Panc1 (cell line): ENCODE data around the gene RSPRY1.

ENCODE experiments used
- POLR2AphosphoS5 ChIP-seq: IDR thresholded peaks from 2 replicates; pipeline ENCODE4 v1.6.1; 2012; ENCODE audit warnings: mild to moderate bottlenecking, low read depth, low read length, moderate library complexity
- TF ChIP-seq, protein P1 (sequence below): fragments of 450-650 bp; IDR thresholded peaks from 2 replicates; pipeline ENCODE4 v1.5.1; 2017; ENCODE audit warnings: mild to moderate bottlenecking
- TF ChIP-seq, protein P2 (sequence below), 2 experiments: IDR thresholded peaks; 2 replicates each; pipeline ENCODE4 v1.6.1; 2011 to 2012; ENCODE audit warnings: low read depth in 2 of 2, control low read depth in 1 of 2, low read length in 1 of 2, mild to moderate bottlenecking in 1 of 2, moderate library complexity in 1 of 2; ENCODE audit not compliant: insufficient read depth in 1 of 2

DNA sequence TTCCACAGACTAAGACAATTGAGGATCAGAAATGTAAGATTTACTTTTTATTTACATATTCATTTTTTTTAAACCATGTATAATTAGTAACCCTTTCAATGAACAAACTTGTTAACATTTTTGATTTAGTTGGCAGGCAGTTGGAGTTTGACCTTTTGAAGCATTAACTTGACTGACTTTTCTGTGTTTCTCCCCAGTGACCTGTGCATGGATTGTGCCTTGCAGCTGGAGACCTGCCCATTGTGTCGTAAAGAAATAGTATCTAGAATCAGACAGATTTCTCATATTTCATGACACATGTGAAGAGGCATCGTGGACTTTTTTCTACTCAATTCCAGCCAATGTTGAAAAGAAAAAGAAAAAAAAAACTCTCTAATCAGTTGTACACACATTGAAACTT, 52.6 kb downstream of the RSPRY1 start:
- TF ChIP-seq, protein P1, sequence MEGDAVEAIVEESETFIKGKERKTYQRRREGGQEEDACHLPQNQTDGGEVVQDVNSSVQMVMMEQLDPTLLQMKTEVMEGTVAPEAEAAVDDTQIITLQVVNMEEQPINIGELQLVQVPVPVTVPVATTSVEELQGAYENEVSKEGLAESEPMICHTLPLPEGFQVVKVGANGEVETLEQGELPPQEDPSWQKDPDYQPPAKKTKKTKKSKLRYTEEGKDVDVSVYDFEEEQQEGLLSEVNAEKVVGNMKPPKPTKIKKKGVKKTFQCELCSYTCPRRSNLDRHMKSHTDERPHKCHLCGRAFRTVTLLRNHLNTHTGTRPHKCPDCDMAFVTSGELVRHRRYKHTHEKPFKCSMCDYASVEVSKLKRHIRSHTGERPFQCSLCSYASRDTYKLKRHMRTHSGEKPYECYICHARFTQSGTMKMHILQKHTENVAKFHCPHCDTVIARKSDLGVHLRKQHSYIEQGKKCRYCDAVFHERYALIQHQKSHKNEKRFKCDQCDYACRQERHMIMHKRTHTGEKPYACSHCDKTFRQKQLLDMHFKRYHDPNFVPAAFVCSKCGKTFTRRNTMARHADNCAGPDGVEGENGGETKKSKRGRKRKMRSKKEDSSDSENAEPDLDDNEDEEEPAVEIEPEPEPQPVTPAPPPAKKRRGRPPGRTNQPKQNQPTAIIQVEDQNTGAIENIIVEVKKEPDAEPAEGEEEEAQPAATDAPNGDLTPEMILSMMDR = no peak
- TF ChIP-seq POLR2AphosphoS5 = no peak
- TF ChIP-seq, protein P2, sequence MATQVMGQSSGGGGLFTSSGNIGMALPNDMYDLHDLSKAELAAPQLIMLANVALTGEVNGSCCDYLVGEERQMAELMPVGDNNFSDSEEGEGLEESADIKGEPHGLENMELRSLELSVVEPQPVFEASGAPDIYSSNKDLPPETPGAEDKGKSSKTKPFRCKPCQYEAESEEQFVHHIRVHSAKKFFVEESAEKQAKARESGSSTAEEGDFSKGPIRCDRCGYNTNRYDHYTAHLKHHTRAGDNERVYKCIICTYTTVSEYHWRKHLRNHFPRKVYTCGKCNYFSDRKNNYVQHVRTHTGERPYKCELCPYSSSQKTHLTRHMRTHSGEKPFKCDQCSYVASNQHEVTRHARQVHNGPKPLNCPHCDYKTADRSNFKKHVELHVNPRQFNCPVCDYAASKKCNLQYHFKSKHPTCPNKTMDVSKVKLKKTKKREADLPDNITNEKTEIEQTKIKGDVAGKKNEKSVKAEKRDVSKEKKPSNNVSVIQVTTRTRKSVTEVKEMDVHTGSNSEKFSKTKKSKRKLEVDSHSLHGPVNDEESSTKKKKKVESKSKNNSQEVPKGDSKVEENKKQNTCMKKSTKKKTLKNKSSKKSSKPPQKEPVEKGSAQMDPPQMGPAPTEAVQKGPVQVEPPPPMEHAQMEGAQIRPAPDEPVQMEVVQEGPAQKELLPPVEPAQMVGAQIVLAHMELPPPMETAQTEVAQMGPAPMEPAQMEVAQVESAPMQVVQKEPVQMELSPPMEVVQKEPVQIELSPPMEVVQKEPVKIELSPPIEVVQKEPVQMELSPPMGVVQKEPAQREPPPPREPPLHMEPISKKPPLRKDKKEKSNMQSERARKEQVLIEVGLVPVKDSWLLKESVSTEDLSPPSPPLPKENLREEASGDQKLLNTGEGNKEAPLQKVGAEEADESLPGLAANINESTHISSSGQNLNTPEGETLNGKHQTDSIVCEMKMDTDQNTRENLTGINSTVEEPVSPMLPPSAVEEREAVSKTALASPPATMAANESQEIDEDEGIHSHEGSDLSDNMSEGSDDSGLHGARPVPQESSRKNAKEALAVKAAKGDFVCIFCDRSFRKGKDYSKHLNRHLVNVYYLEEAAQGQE (IDR thresholded peaks at IDR 0.05; ENCODE audit: insufficient read depth in 1 of 2, low read depth in 2 of 2, low read length in 1 of 2) = no peak
